OCI-LY1 (cell line): Measurements from ENCODE around the gene F10.

ENCODE experiments used
- H2AFZ ChIP-seq: fragments of 200-600 bp; sonication (generic), shearing (Covaris generic); 2 replicates; pipeline ENCODE4 v1.6.0; 2014; ENCODE audit warnings: antibody characterized with exemption, mild to moderate bottlenecking, low read length
- H3F3A ChIP-seq: fragments of 200-600 bp; sonication (generic), shearing (Covaris generic); 2 replicates; pipeline ENCODE4 v1.6.0; 2014; ENCODE audit warnings: mild to moderate bottlenecking, antibody characterized with exemption, low read length, moderate library complexity; ENCODE audit not compliant: insufficient read depth
- H3K27ac ChIP-seq: fragments of 200-600 bp; sonication (generic); 2 replicates; pipeline ENCODE4 v1.5.1; 2014; ENCODE audit warnings: low read length, mixed run types, mild to moderate bottlenecking, low read depth; ENCODE audit not compliant: poor library complexity, severe bottlenecking
- H3K27me3 ChIP-seq: fragments of 200-600 bp; sonication (generic); 2 replicates; pipeline ENCODE4 v1.6.0; 2014; ENCODE audit warnings: antibody characterized with exemption, mild to moderate bottlenecking, low read length, moderate library complexity; ENCODE audit not compliant: insufficient read depth
- H3K36me3 ChIP-seq: fragments of 200-600 bp; sonication (generic); 2 replicates; pipeline ENCODE4 v1.6.1; 2014; ENCODE audit warnings: mild to moderate bottlenecking, antibody characterized with exemption, low read length, moderate library complexity, mixed read lengths; ENCODE audit not compliant: insufficient read depth
- H3K4me1 ChIP-seq: fragments of 200-600 bp; sonication (generic); 2 replicates; pipeline ENCODE4 v1.5.1; 2014; ENCODE audit warnings: mild to moderate bottlenecking, low read length, moderate library complexity; ENCODE audit not compliant: insufficient read depth, severe bottlenecking
- H3K4me2 ChIP-seq: fragments of 200-600 bp; sonication (generic), shearing (Covaris generic); 2 replicates; pipeline ENCODE4 v1.6.1; 2014; ENCODE audit warnings: low read length
- H3K4me3 ChIP-seq: fragments of 200-600 bp; sonication (generic); 2 replicates; pipeline ENCODE4 v1.5.1; 2014; ENCODE audit warnings: low read length, low read depth, mild to moderate bottlenecking, mixed read lengths; ENCODE audit not compliant: poor library complexity, severe bottlenecking
- H3K79me2 ChIP-seq: fragments of 200-600 bp; shearing (Covaris generic); 2 replicates; pipeline ENCODE4 v1.6.1; 2016; ENCODE audit warnings: mixed run types, low read length, mixed read lengths; ENCODE audit not compliant: insufficient read depth
- H3K9ac ChIP-seq: fragments of 200-600 bp; sonication (generic), shearing (Covaris generic); 2 replicates; pipeline ENCODE4 v1.6.1; 2014; ENCODE audit warnings: mild to moderate bottlenecking, low read length, mixed read lengths
- H3K9me2 ChIP-seq: fragments of 200-600 bp; sonication (generic), shearing (Covaris generic); 2 replicates; pipeline ENCODE4 v1.6.1; 2014; ENCODE audit warnings: low read depth, mild to moderate bottlenecking, low read length, mixed read lengths
- H3K9me3 ChIP-seq: fragments of 200-600 bp; shearing (Covaris generic); 2 replicates; pipeline ENCODE4 v1.6.1; 2014; ENCODE audit warnings: low read length, mixed read lengths
- H4K20me1 ChIP-seq: fragments of 200-600 bp; sonication (generic), shearing (Covaris generic); 2 replicates; pipeline ENCODE4 v1.6.0; 2016; ENCODE audit warnings: mild to moderate bottlenecking, low read length; ENCODE audit not compliant: insufficient read depth
- EZH2 ChIP-seq: fragments of 200-600 bp; sonication (generic), shearing (Covaris generic); IDR thresholded peaks from 2 replicates; pipeline ENCODE4 v1.8.0; 2017; ENCODE audit warnings: borderline replicate concordance, mixed run types, mild to moderate bottlenecking, antibody characterized with exemption, low read length, moderate library complexity, mixed read lengths
- TF ChIP-seq, protein P1 (sequence below): fragments of 200-600 bp; sonication (generic), shearing (Covaris generic); IDR thresholded peaks from 2 replicates; pipeline ENCODE4 v1.5.1; 2017; ENCODE audit warnings: mild to moderate bottlenecking, antibody characterized with exemption, low read length, moderate library complexity, mixed read lengths

Gene F10

DNA sequence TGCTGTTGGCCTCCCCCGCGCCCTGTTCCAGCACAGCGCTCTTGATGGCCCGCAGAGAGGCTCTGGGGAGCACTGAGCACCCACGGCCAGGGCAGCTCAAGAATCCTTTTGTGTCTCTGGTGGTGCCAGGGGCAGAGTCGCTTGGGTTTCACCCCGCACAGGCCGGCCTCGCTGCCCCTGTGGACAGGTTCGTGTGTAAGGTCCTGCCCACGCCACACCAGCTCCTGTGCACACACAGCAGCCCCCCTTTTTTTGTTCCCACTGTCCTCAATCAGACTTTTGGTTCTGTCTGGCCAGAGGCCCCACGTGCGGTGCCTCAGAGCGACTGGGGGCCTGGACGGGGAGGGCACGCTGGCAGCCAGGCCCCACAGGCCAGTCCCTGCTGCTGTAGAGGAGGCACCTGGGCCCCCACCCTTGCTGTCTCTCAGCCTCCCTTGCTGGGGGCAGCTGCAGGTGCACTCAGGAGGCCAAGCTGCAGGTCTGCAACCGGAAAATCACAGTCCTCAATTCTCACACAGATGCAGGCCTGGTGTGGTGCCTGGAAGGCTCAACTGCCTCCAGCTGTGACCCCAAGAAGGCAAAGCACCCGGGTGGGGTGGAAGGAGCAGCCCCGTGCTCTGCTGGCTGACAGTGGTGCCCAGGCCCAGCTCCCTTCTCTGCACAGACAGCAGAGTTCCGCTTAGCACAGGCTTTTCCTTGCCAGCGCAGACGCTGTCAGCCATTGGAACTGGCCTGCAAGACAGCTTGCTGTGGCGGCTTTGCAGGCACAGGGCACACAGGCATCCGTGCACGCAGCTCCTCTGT lies 29.6 kb upstream of the F10 start:
- no peak overlapping the region for H3K4me3 ChIP-seq
- H3K4me1 ChIP-seq: no peaks in the 10 kb centered on the region
- H3F3A ChIP-seq: no peaks in the 10 kb centered on the region
- H2AFZ ChIP-seq: no peak overlapping the region
- peaks cover 13% of the 10 kb centered on the region; the same call in 1 of the 2 replicates for H3K27me3 ChIP-seq
- no peak overlapping the region for H3K4me2 ChIP-seq
- H3K79me2 ChIP-seq: no peaks in the 10 kb centered on the region
- no peak overlapping the region for H3K9ac ChIP-seq
- no peaks in the 10 kb centered on the region for H3K36me3 ChIP-seq
- H4K20me1 ChIP-seq: no peaks in the 10 kb centered on the region
- TF ChIP-seq, protein P1, sequence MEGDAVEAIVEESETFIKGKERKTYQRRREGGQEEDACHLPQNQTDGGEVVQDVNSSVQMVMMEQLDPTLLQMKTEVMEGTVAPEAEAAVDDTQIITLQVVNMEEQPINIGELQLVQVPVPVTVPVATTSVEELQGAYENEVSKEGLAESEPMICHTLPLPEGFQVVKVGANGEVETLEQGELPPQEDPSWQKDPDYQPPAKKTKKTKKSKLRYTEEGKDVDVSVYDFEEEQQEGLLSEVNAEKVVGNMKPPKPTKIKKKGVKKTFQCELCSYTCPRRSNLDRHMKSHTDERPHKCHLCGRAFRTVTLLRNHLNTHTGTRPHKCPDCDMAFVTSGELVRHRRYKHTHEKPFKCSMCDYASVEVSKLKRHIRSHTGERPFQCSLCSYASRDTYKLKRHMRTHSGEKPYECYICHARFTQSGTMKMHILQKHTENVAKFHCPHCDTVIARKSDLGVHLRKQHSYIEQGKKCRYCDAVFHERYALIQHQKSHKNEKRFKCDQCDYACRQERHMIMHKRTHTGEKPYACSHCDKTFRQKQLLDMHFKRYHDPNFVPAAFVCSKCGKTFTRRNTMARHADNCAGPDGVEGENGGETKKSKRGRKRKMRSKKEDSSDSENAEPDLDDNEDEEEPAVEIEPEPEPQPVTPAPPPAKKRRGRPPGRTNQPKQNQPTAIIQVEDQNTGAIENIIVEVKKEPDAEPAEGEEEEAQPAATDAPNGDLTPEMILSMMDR: no peak
- TF ChIP-seq EZH2: no peak
- no peak overlapping the region for H3K27ac ChIP-seq
- no peaks in the 10 kb centered on the region for H3K9me2 ChIP-seq
- no peaks in the 10 kb centered on the region for H3K9me3 ChIP-seq

DNA sequence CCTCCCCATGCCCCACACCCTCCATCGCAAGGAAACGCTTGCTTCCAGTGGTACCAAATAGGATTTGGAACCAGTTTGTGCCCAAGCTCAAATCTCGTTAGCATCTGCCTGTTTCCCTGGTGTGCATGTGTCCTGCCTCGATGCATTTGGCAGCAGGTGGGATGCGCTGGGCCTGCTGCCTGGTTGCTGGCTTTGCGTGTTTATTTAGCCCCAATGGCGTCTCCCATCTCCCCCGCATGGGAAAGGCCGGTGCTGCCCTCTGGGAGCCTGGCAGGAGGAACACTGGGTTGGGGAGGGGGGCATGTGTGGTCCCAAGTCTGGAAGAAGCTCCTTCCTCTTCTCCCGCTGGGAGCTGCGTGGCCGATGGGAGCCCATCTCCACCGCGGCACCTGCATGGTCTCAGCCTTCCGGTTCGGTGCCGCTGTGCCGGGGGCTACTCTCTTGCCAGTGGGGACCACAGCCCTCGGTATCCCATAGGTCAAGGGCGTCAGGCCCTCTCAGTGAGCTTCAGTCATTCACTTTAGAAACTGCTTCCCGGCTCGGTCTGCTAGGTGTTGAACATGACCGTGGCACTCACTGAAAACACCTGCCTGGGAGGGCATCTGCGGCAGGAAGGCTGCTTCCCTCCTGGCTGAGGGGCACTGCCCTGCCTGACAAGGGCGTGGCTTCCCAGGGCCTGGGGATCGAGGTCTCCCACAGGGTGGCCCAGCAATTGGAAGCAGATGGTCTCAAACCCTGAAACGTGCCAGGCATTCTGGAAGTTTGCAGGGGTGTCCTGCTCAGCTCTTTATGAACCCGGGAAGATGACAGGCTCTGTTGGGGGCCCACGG lies 28.8 kb upstream of the F10 start:
- H3K9me3 ChIP-seq: no peaks in the 10 kb centered on the region
- H3K36me3 ChIP-seq: no peaks in the 10 kb centered on the region
- no peak overlapping the region for H3K27ac ChIP-seq
- no peaks in the 10 kb centered on the region for H3K4me1 ChIP-seq
- no peak overlapping the region for H3K4me2 ChIP-seq
- TF ChIP-seq EZH2: no peak
- TF ChIP-seq, protein P1: no peak
- no peak overlapping the region for H3K4me3 ChIP-seq
- no peaks in the 10 kb centered on the region for H3F3A ChIP-seq
- no peaks in the 10 kb centered on the region for H3K79me2 ChIP-seq
- no peak overlapping the region for H2AFZ ChIP-seq
- no peaks in the 10 kb centered on the region for H3K9me2 ChIP-seq
- H3K9ac ChIP-seq: no peak overlapping the region
- peaks cover 16% of the 10 kb centered on the region; the same call in 1 of the 2 replicates for H3K27me3 ChIP-seq
- no peaks in the 10 kb centered on the region for H4K20me1 ChIP-seq

DNA sequence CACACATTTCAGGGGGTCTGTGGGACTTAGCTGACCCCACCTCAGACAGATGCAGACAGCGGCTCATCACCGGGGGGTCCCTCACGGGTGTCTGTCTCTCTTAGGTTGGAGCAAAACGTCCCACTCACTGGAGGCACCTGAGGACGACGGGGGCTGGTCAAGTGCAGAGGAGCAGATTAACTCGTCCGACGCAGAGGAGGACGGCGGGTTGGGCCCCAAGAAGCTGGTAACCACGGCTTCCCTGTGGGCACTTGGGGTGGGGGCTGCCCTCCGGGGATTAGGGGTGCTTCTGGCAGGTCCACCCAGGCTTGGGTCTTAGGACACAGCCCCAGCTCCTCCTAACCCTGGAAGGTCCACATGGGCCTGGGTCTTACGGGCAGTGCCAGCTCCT lies 28.2 kb upstream of the F10 start:
- H3K27me3 ChIP-seq: peaks cover 16% of the 10 kb centered on the region; the same call in 1 of the 2 replicates
- TF ChIP-seq, protein P1: no peak
- no peak for TF ChIP-seq EZH2
- H3K79me2 ChIP-seq: no peaks in the 10 kb centered on the region
- H3K4me1 ChIP-seq: no peaks in the 10 kb centered on the region
- H3K9ac ChIP-seq: no peak overlapping the region
- H3K4me3 ChIP-seq: no peak overlapping the region
- H2AFZ ChIP-seq: no peak overlapping the region
- no peaks in the 10 kb centered on the region for H3K36me3 ChIP-seq
- H3K4me2 ChIP-seq: no peak overlapping the region
- H3F3A ChIP-seq: no peaks in the 10 kb centered on the region
- no peaks in the 10 kb centered on the region for H3K9me3 ChIP-seq
- H3K27ac ChIP-seq: no peak overlapping the region
- H3K9me2 ChIP-seq: no peaks in the 10 kb centered on the region
- H4K20me1 ChIP-seq: no peaks in the 10 kb centered on the region
